ENCODE results near the gene SEZ6L2.

The SEZ6L2 gene

GRCh38 chr16:29900102-29900887 is 945 bp upstream of the SEZ6L2 start, which contains the start of gene ASPHD1:
TSS of gene ASPHD1 (plus strand) at chr16:29900488. CDS start at chr16:29900972, 484 bp downstream.
- TF ChIP-seq, protein P1, sequence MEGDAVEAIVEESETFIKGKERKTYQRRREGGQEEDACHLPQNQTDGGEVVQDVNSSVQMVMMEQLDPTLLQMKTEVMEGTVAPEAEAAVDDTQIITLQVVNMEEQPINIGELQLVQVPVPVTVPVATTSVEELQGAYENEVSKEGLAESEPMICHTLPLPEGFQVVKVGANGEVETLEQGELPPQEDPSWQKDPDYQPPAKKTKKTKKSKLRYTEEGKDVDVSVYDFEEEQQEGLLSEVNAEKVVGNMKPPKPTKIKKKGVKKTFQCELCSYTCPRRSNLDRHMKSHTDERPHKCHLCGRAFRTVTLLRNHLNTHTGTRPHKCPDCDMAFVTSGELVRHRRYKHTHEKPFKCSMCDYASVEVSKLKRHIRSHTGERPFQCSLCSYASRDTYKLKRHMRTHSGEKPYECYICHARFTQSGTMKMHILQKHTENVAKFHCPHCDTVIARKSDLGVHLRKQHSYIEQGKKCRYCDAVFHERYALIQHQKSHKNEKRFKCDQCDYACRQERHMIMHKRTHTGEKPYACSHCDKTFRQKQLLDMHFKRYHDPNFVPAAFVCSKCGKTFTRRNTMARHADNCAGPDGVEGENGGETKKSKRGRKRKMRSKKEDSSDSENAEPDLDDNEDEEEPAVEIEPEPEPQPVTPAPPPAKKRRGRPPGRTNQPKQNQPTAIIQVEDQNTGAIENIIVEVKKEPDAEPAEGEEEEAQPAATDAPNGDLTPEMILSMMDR (IDR thresholded peaks at IDR 0.05): no peak

DNA sequence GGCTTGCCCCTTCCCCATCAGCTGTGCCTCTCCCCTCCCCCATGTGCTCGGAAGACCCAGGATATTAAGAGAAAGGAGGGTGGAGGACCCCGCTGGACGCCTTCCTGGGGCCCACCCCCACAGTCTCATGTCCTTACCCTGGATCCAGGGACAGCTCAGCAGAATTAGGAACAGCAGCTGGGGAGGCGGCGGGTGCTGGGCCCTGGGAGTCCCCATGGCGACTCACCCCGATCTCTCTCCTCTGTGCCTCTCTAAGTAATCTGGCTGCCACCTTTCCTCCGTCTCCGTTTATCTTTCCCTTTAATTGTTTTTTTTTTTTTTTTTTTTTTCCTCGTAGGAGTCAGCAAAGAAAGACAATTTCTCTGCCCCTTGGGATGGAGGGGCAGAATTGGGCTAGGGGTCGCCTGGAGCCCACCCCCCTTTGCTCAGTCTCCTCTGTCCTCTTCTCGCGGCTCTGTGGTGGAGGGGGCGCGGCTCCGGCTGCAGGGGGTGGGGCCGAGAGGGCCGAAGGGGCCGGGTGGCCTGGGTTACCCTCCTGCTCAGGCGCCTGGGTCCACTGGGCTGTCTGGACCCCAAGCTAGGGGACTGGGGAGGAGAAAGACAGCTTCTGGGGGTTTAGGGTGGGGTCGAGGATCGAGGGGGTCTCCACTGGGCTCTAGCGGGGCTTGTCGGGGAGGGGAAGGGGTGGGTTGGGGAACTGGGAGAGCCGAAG is 390 bp downstream of the SEZ6L2 start:
- TF ChIP-seq, protein P1 (IDR thresholded peaks at IDR 0.05): no peak

DNA sequence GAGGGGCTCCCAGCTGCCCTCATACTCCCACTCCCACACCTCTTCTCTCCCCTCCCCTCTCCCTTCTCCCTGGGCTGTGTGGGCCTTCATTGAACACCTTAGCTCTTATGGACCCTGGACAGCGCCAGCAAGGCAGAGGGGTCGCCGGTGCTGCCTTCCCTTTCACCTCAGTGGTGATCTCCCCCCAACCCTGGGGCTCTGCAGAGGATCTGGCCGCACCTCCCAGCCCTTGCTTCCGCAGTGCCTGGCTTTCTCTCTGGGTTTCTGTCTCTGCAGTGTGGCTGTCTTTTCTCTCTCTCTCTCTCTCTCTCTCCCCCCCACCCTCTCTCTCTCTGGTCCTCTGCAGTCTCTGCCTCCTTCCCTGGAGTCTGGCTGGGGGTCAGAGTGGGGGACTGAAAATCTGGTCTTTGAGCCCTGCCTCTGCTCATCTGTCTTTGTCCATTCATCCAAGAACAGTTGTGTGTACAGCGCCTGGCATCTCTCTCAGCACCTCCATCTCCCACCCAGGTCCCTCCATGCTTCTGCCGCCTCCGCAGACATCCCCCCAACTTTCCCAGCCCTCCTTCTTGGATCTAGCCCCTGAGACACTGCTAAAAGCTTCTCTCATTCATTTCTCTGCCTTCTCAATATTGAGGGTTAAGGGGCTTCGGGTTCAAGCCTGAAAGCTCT is 1.1 kb downstream of the SEZ6L2 start:
- TF ChIP-seq, protein P1 (IDR thresholded peaks at IDR 0.05): no peak

- TF ChIP-seq, protein P1 (IDR thresholded peaks at IDR 0.05): no peak
Measured at GRCh38 chr16:29897333-29897732, 2.0 kb downstream of the SEZ6L2 start.

- TF ChIP-seq, protein P1 (IDR thresholded peaks at IDR 0.05): no peak
Measured at GRCh38 chr16:29896841-29897240, 2.5 kb downstream of the SEZ6L2 start.

- TF ChIP-seq, protein P1 (IDR thresholded peaks at IDR 0.05): no peak
Measured at GRCh38 chr16:29894352-29894751, 5.0 kb downstream of the SEZ6L2 start.

GRCh38 chr16:29893553-29893952 is 5.8 kb downstream of the SEZ6L2 start:
- TF ChIP-seq, protein P1 (IDR thresholded peaks at IDR 0.05): no peak

All from LNCAP (cell line).